Sigmoid colon (tissue), 7 donors: ENCODE results near the gene MRPL24. TPM values are rescaled to one million over a fixed set of nuclear protein-coding genes. Genes with fewer than 3 reads are reported as not detected.

ENCODE experiments used
- DNase-seq: peaks from one replicate; pipeline ENCODE4 v3.0.0-alpha.2; 2019
- H3K27ac ChIP-seq, 4 donors: fragments of 200-600 bp; sonication (generic); one replicate each; pipeline ENCODE4 v1.5.1; 2016 to 2019; ENCODE audit warnings: mild to moderate bottlenecking in 1 of 4
- H3K27me3 ChIP-seq, 3 donors: fragments of 200-600 bp; sonication (generic); one replicate each; pipeline ENCODE4 v1.5.1; 2019; ENCODE audit warnings: mild to moderate bottlenecking in 1 of 3
- H3K36me3 ChIP-seq, 4 donors: fragments of 200-600 bp; sonication (generic); one replicate each; pipeline ENCODE4 v1.5.1; 2016 to 2019
- H3K4me1 ChIP-seq, 4 donors: fragments of 200-600 bp; sonication (generic); one replicate each; pipeline ENCODE4 v1.5.1; 2017 to 2019
- H3K4me3 ChIP-seq, 4 donors: fragments of 200-600 bp; sonication (generic); one replicate each; pipeline ENCODE4 v1.5.1; 2017 to 2019; ENCODE audit warnings: mild to moderate bottlenecking in 2 of 4, moderate library complexity in 1 of 4
- H3K9me3 ChIP-seq, 4 donors: fragments of 200-600 bp in 3 of 4; sonication (generic) in 3 of 4; one replicate each; pipeline versions ENCODE4 v1.5.1 to v1.6.1; 2013 to 2019
- EP300 ChIP-seq, 4 donors: sonication (generic); formaldehyde crosslinking; IDR thresholded peaks; one replicate each; pipeline ENCODE4 v1.6.1; 2017; ENCODE audit warnings: antibody characterized with exemption in 4 of 4
- POLR2A ChIP-seq, 2 donors: fragments of 450-650 bp; IDR thresholded peaks; one replicate each; pipeline ENCODE4 v1.6.1; 2016; ENCODE audit warnings: antibody characterized with exemption in 2 of 2, mild to moderate bottlenecking in 2 of 2, moderate library complexity in 2 of 2
- POLR2AphosphoS5 ChIP-seq, 4 donors: sonication (generic); formaldehyde crosslinking; IDR thresholded peaks; one replicate each; pipeline ENCODE4 v1.6.1; 2017; ENCODE audit warnings: antibody characterized with exemption in 4 of 4
- WGBS, 2 donors: extraction: QIAGEN DNeasy Blood & Tissue Kit; methylation state at CpG; one replicate each; pipeline ENCODE4 v1.1.7; 2013; 5-methylcytosine and 5-hydroxymethylcytosine counted together
- intact Hi-C: fragments of 100-400 bp; cut with DNase I; formaldehyde crosslinking; loops from one replicate; pipeline ENCODE4 v1.15.1; 2023
- polyA plus RNA-seq, 3 donors: library from polyadenylated mRNA; stranded (reverse); fragments of 200-250 nt; gene quantifications; one replicate each; pipeline ENCODE4 v1.2.3, GENCODE V29; 2013
- total RNA-seq, 4 donors: library from RNA; depleted of rRNA; stranded (reverse); fragments of >200 nt; gene quantifications; one replicate each; pipeline ENCODE4 v1.1.0, GENCODE V29; 2016
- TF ChIP-seq, protein P1 (sequence below), 4 experiments: fragments of 450-650 bp in 3 of 4; fragments of 200-600 bp in 1 of 4; IDR thresholded peaks; one replicate each; pipeline ENCODE4 v1.5.1; 2016 to 2019; ENCODE audit warnings: antibody characterized with exemption in 4 of 4, mild to moderate bottlenecking in 3 of 4, moderate library complexity in 2 of 4
- donor health status: healthy with polysubstance abuse.
- donor health status: Bipolar disorder and iron deficiency.
- donor health status: healthy.

The MRPL24 gene
- total and polyA plus RNA-seq, 7 donors, result 53.0 to 81.1 (median 68.5) TPM

DNA sequence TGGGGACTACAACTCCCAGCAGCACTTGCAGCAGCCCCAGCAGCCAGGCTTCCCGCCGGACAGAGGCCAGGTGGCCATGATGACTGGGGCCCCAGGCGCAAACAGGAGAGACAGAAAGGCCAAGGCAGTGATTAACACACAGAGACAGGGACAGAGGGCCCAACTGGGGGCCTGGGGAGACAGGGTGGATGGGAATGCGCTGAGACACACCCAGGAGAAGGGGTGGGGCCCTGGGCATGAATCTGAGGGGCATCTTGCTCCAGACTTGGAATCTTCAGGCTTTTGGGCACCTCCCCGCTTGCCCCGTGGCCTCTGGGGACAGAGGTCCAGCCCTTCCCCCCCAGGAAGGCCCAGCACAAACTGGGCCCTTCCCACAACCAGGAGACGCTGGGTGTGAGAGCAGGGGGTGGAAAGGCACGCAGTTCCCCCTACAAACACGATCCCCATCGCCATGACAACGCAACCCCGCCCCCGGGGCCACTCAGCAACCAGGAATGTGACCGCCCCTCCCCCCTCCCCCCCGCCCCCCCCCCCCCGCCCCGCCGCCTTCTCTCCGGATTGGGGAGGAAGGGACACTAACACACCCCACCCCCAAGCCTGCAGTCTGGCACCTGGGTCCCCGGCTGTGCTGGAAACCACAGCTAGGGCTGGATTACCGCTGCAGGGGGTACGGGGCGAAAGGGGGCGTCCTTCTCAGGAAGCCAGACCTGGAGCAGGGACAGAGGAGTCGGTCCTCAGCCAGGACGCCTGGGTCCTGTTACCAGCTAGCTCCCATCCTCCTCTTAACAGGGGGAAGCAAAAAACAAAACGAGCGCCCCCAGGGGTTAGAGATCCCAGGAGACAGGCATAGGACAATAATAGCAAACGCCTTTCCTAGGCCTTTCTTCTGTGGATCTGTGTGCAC, 6.1 kb upstream of the MRPL24 start:
- Histone ChIP-seq H3K4me3 (peak overlapping the region; percentile 68 to 100 (median 98)), H3K4me1 (peaks cover 0 to 57% (median 50%) of the 10 kb centered on the region in 4 donors), H3K36me3 (peaks cover 21 to 33% (median 27%) of the 10 kb centered on the region in 4 donors), H3K9me3 (no peaks in the 10 kb centered on the region), H3K27me3 (no peaks in the 10 kb centered on the region), H3K27ac (peak overlapping the region; percentile 96 to 100 (median 98))
- TF ChIP-seq POLR2A (IDR thresholded peaks at IDR 0.05) (peak in 1 of 2 donors; percentile 67), POLR2AphosphoS5 (IDR thresholded peaks at IDR 0.05) (peak; percentile 70 to 86 (median 78)), EP300 (IDR thresholded peaks at IDR 0.05) (no peak)
- TF ChIP-seq, protein P1, sequence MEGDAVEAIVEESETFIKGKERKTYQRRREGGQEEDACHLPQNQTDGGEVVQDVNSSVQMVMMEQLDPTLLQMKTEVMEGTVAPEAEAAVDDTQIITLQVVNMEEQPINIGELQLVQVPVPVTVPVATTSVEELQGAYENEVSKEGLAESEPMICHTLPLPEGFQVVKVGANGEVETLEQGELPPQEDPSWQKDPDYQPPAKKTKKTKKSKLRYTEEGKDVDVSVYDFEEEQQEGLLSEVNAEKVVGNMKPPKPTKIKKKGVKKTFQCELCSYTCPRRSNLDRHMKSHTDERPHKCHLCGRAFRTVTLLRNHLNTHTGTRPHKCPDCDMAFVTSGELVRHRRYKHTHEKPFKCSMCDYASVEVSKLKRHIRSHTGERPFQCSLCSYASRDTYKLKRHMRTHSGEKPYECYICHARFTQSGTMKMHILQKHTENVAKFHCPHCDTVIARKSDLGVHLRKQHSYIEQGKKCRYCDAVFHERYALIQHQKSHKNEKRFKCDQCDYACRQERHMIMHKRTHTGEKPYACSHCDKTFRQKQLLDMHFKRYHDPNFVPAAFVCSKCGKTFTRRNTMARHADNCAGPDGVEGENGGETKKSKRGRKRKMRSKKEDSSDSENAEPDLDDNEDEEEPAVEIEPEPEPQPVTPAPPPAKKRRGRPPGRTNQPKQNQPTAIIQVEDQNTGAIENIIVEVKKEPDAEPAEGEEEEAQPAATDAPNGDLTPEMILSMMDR (IDR thresholded peaks at IDR 0.05), result peak in 1 of 4 experiments; percentile 30
- WGBS, 2 donors, result 1 to 6% methylated on average over 24 to 25 of the region's 29 CpGs
- peak; percentile 98 for DNase-seq
- intact Hi-C loops, result no loop called here

DNA sequence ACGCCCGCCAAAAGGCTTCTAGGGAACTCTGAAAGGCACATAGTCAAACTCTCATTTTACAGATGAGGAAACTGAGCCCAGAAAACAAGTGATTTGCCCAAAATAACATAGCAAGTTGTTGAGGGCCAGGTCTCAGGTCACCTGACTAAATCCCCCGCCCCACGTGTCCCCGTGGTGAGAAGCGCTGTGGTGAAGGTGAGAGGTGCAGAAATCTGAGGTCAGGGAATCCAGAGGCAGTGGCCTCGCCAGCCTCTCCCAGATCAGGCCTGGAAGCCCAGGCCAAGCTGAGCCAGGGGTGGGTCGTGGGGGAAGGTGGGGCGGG, 5.5 kb upstream of the MRPL24 start:
- H3K27ac ChIP-seq, result peak overlapping the region; percentile 96 to 100 (median 98)
- H3K9me3 ChIP-seq, result no peaks in the 10 kb centered on the region
- H3K36me3 ChIP-seq, result peaks cover 21 to 36% (median 27%) of the 10 kb centered on the region in 4 donors
- H3K4me3 ChIP-seq, result peak overlapping the region; percentile 68 to 100 (median 98)
- intact Hi-C loops, result no loop called here
- no peak for DNase-seq
- peaks cover 0 to 63% (median 56%) of the 10 kb centered on the region in 4 donors for H3K4me1 ChIP-seq
- no peak for TF ChIP-seq POLR2AphosphoS5 (IDR thresholded peaks at IDR 0.05)
- no peak for TF ChIP-seq EP300 (IDR thresholded peaks at IDR 0.05)
- TF ChIP-seq POLR2A (IDR thresholded peaks at IDR 0.05), result no peak
- TF ChIP-seq, protein P1 (IDR thresholded peaks at IDR 0.05), result no peak
- no peaks in the 10 kb centered on the region for H3K27me3 ChIP-seq
- 55 to 57% methylated on average over 9 of the region's 9 CpGs for WGBS, 2 donors

DNA sequence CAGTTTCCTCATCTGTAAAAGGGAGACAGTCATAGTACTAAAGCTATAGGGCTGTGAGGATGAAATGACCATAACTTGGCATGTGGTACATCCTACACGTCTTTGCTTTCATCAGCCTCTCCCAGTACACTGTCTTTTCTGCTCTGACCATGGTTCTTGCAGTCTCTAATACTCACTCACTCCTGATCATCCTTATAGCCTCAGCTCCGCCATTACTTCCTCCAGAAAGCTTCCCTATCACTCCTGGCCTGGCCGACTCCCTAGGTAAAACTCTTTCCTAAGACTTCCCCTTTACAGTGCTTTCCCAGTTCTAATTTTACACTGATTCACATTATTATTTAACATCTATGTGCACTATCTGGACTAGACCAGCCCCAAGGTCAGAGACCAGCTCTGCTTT, 5.0 kb upstream of the MRPL24 start:
- H3K4me1 ChIP-seq, result peaks cover 0 to 64% (median 57%) of the 10 kb centered on the region in 4 donors
- intact Hi-C loops, result no loop called here

DNA sequence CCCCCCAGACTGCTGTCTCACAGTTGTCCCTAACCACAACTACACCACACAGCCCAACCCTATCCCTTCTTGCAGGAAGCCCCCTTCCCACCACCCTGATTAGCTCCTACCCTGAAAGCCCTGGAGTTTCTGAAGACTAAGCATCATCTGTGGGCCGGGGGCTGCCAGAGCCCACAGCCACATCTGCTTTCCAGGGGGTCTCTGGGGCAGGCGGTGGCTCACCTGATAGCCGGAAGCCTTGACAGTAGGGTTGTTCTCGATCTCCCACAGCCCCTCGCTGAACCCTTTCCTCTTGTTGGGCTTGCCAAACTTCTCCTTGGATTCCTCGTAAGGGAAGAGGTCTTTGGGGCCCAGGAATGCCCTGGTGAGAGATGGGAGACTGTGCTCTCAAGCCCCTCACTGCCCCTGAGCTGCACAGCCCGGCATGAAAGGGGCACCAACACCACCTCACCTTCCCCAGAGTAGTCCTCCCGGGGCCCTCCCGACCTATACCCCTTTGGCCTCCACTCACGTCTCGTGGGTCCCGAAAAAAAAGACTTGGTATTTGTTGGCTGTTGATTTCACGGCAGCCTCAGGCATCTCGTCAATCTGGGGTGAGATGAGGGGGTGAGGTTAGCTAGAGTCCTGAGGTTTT, 4.0 kb upstream of the MRPL24 start:
- H3K4me1 ChIP-seq, result peaks cover 0 to 67% (median 60%) of the 10 kb centered on the region in 4 donors
- H3K27ac ChIP-seq, result peak overlapping the region; percentile 96 to 100 (median 98)
- WGBS, 2 donors, result 81 to 86% methylated on average over 14 of the region's 14 CpGs
- intact Hi-C loops, result no loop called here
- H3K4me3 ChIP-seq, result no peak overlapping the region
- peaks cover 21 to 36% (median 27%) of the 10 kb centered on the region in 4 donors for H3K36me3 ChIP-seq
- no peaks in the 10 kb centered on the region for H3K9me3 ChIP-seq
- no peaks in the 10 kb centered on the region for H3K27me3 ChIP-seq
- TF ChIP-seq, protein P1 (IDR thresholded peaks at IDR 0.05), result no peak
- no peak for TF ChIP-seq POLR2AphosphoS5 (IDR thresholded peaks at IDR 0.05)
- TF ChIP-seq POLR2A (IDR thresholded peaks at IDR 0.05), result no peak
- TF ChIP-seq EP300 (IDR thresholded peaks at IDR 0.05), result no peak
- no peak for DNase-seq

More for the DNA sequence above, 5.0 kb upstream of the MRPL24 start:
- TF ChIP-seq POLR2AphosphoS5 (IDR thresholded peaks at IDR 0.05), result no peak
- TF ChIP-seq POLR2A (IDR thresholded peaks at IDR 0.05), result no peak
- no peak for TF ChIP-seq EP300 (IDR thresholded peaks at IDR 0.05)
- TF ChIP-seq, protein P1 (IDR thresholded peaks at IDR 0.05), result no peak
- no peaks in the 10 kb centered on the region for H3K27me3 ChIP-seq
- WGBS, 2 donors, result 64 to 70% methylated on average over 3 of the region's 3 CpGs
- no peak for DNase-seq
- H3K27ac ChIP-seq, result peak overlapping the region; percentile 96 to 100 (median 98)
- no peaks in the 10 kb centered on the region for H3K9me3 ChIP-seq
- H3K36me3 ChIP-seq, result peaks cover 21 to 36% (median 27%) of the 10 kb centered on the region in 4 donors
- H3K4me3 ChIP-seq, result peak overlapping the region in 3 of 4 donors; percentile 98 to 100 (median 99)
